Smooth muscle cell (in vitro differentiated cells): Measurements from ENCODE around the gene ELOVL1. TPM values are rescaled to one million over a fixed set of nuclear protein-coding genes. Genes with fewer than 3 reads are reported as not detected.

Source experiments
- DNase-seq: peaks from one replicate; lab custom pipeline; 2025; ENCODE audit not compliant: unreplicated experiment; lab: John Stamatoyannopoulos, UW
- H2AFZ ChIP-seq: fragments of 200-600 bp; sonication (generic); 2 replicates; pipeline ENCODE4 v1.6.0; 2016; ENCODE audit warnings: antibody characterized with exemption, low read depth, mild to moderate bottlenecking
- H3F3A ChIP-seq: fragments of 200-600 bp; sonication (generic); 2 replicates; pipeline ENCODE4 v1.6.0; 2017; ENCODE audit warnings: antibody characterized with exemption, low read depth
- H3K27ac ChIP-seq: fragments of 200-600 bp; sonication (generic); 2 replicates; pipeline ENCODE4 v1.5.1; 2016; ENCODE audit warnings: low read depth, mild to moderate bottlenecking
- H3K27me3 ChIP-seq: fragments of 200-600 bp; sonication (generic); 2 replicates; pipeline ENCODE4 v1.6.1; 2016; ENCODE audit warnings: low read depth, mild to moderate bottlenecking
- H3K36me3 ChIP-seq: fragments of 200-600 bp; sonication (generic); 2 replicates; pipeline ENCODE4 v1.5.1; 2016; ENCODE audit warnings: low read depth
- H3K4me1 ChIP-seq: fragments of 200-600 bp; sonication (generic); 2 replicates; pipeline ENCODE4 v1.5.1; 2016; ENCODE audit warnings: low read depth
- H3K4me2 ChIP-seq: fragments of 200-600 bp; sonication (generic); 2 replicates; pipeline ENCODE4 v1.6.0; 2016; ENCODE audit warnings: mild to moderate bottlenecking
- H3K4me3 ChIP-seq: fragments of 200-600 bp; sonication (generic); 2 replicates; pipeline ENCODE4 v1.5.1; 2016; ENCODE audit warnings: mild to moderate bottlenecking
- H3K79me2 ChIP-seq: fragments of 200-600 bp; sonication (generic); 2 replicates; pipeline ENCODE4 v1.6.0; 2016; ENCODE audit warnings: low read depth, mild to moderate bottlenecking
- H3K9ac ChIP-seq: fragments of 200-600 bp; sonication (generic); 2 replicates; pipeline ENCODE4 v1.6.0; 2016; ENCODE audit warnings: low read depth
- H3K9me3 ChIP-seq: fragments of 200-600 bp; sonication (generic); replicated peaks from 2 replicates; pipeline ENCODE4 v1.5.1; 2016; ENCODE audit warnings: low read depth
- H4K20me1 ChIP-seq: fragments of 200-600 bp; sonication (generic); 2 replicates; pipeline ENCODE4 v1.6.0; 2016; ENCODE audit warnings: low read depth
- CTCF ChIP-seq: fragments of 200-600 bp; sonication (generic); IDR thresholded peaks from 2 replicates; pipeline ENCODE4 v1.5.1; 2017; ENCODE audit warnings: borderline replicate concordance, mild to moderate bottlenecking, antibody characterized with exemption; ENCODE audit not compliant: insufficient read depth, poor library complexity, severe bottlenecking
- WGBS: methylation state at CpG from one replicate; pipeline ENCODE4 v1.1.7; 2016; ENCODE audit warnings: low lambda C conversion rate; 5-methylcytosine and 5-hydroxymethylcytosine counted together
- polyA plus RNA-seq: library from polyadenylated mRNA; unstranded; fragments of >200 nt; fragmentation: Nextera tagmentation; extraction: Ambion mirVana; gene quantifications from 2 replicates; pipeline ENCODE4 v1.2.1, GENCODE V29; 2016
- total RNA-seq: library from RNA; depleted of rRNA; stranded (reverse); fragments of >200 nt; gene quantifications from 2 replicates; pipeline ENCODE4 v1.2.3, GENCODE V29; 2014

The ELOVL1 gene
- total and polyA plus RNA-seq, 2 experiments from 2014 or later = 101 to 109 TPM

GRCh38 chr1:43317817-43318471, 49.9 kb downstream of the ELOVL1 start:
- 87% methylated on average over 15 of the region's 15 CpGs for WGBS
- no peaks in the 10 kb centered on the region for H3K27me3 ChIP-seq
- no peaks in the 10 kb centered on the region for H3K4me1 ChIP-seq
- H3K9me3 ChIP-seq = no peaks in the 10 kb centered on the region
- no peaks in the 10 kb centered on the region for H3K79me2 ChIP-seq
- DNase-seq = no peak
- no peak overlapping the region for H2AFZ ChIP-seq
- TF ChIP-seq CTCF = no peak
- no peak overlapping the region for H3K4me3 ChIP-seq
- no peak overlapping the region for H3K27ac ChIP-seq
- no peak overlapping the region for H3K4me2 ChIP-seq
- no peaks in the 10 kb centered on the region for H3K36me3 ChIP-seq
- no peak overlapping the region for H3K9ac ChIP-seq
- no peaks in the 10 kb centered on the region for H4K20me1 ChIP-seq
- no peaks in the 10 kb centered on the region for H3F3A ChIP-seq

GRCh38 chr1:43316738-43317520, 50.9 kb downstream of the ELOVL1 start:
- Histone ChIP-seq H3K27ac (no peak overlapping the region), H2AFZ (no peak overlapping the region), H3K4me3 (no peak overlapping the region), H4K20me1 (no peaks in the 10 kb centered on the region), H3K9me3 (no peaks in the 10 kb centered on the region), H3K27me3 (no peaks in the 10 kb centered on the region), H3K36me3 (no peaks in the 10 kb centered on the region), H3K79me2 (no peaks in the 10 kb centered on the region), H3F3A (no peaks in the 10 kb centered on the region), H3K4me1 (no peaks in the 10 kb centered on the region), H3K4me2 (no peak overlapping the region), H3K9ac (no peak overlapping the region)
- peak; percentile 14 for TF ChIP-seq CTCF
- DNase-seq = no peak
- WGBS = 91% methylated on average over 16 of the region's 16 CpGs

GRCh38 chr1:43315963-43316737, 51.7 kb downstream of the ELOVL1 start:
- H3K27me3 ChIP-seq = no peaks in the 10 kb centered on the region
- no peak overlapping the region for H3K27ac ChIP-seq
- H3K79me2 ChIP-seq = no peaks in the 10 kb centered on the region
- H3K4me2 ChIP-seq = no peak overlapping the region
- no peaks in the 10 kb centered on the region for H4K20me1 ChIP-seq
- no peak overlapping the region for H2AFZ ChIP-seq
- no peaks in the 10 kb centered on the region for H3K4me1 ChIP-seq
- H3K9me3 ChIP-seq = no peaks in the 10 kb centered on the region
- no peaks in the 10 kb centered on the region for H3F3A ChIP-seq
- no peaks in the 10 kb centered on the region for H3K36me3 ChIP-seq
- no peak overlapping the region for H3K4me3 ChIP-seq
- H3K9ac ChIP-seq = no peak overlapping the region
- DNase-seq = no peak
- TF ChIP-seq CTCF = no peak
- WGBS = 95% methylated on average over 10 of the region's 10 CpGs
